ENCODE results near the gene PDCD6IP. TPM values are rescaled to one million over a fixed set of nuclear protein-coding genes. Genes with fewer than 3 reads are reported as not detected.

PDCD6IP gene
- total RNA-seq, 4 donors from 2014 or later, result 74.3 to 317 (median 164) TPM

- DNase-seq, result no peak
- intact Hi-C loops (cut with DNase I; ENCODE audit: low total_unique reads), result no loop called here
- Histone ChIP-seq H3K9me3 (no peaks in the 10 kb centered on the region), H3K36me3 (no peaks in the 10 kb centered on the region), H3K27ac (no peak overlapping the region), H3K4me3 (no peak overlapping the region), H3K27me3 (no peaks in the 10 kb centered on the region), H3K4me1 (no peaks in the 10 kb centered on the region)
- no peak for TF ChIP-seq POLR2A (IDR thresholded peaks at IDR 0.05)
Measured at GRCh38 chr3:33904730-33905129, 106.3 kb downstream of the PDCD6IP start.

- no peaks in the 10 kb centered on the region for H3K36me3 ChIP-seq
- H3K4me3 ChIP-seq, result no peak overlapping the region
- H3K27ac ChIP-seq, result no peak overlapping the region
- no peak for DNase-seq
- H3K9me3 ChIP-seq, result no peaks in the 10 kb centered on the region
- TF ChIP-seq POLR2A (IDR thresholded peaks at IDR 0.05), result no peak
- TF ChIP-seq CTCF (IDR thresholded peaks at IDR 0.05), result no peak
- intact Hi-C loops (cut with DNase I; ENCODE audit: low total_unique reads), result no loop called here
- no peaks in the 10 kb centered on the region for H3K27me3 ChIP-seq
- H3K4me1 ChIP-seq, result no peaks in the 10 kb centered on the region
Measured at GRCh38 chr3:33908250-33908851, 109.9 kb downstream of the PDCD6IP start.

GRCh38 chr3:33909547-33909946, 111.1 kb downstream of the PDCD6IP start:
- TF ChIP-seq POLR2A (IDR thresholded peaks at IDR 0.05) (no peak), CTCF (IDR thresholded peaks at IDR 0.05) (no peak)
- intact Hi-C loops (cut with DNase I; ENCODE audit: low total_unique reads), result no loop called here
- Histone ChIP-seq H3K27ac (no peak overlapping the region), H3K27me3 (no peaks in the 10 kb centered on the region), H3K9me3 (no peaks in the 10 kb centered on the region), H3K36me3 (no peaks in the 10 kb centered on the region), H3K4me3 (no peak overlapping the region), H3K4me1 (no peaks in the 10 kb centered on the region)
- DNase-seq, result no peak

GRCh38 chr3:33910031-33910430, 111.6 kb downstream of the PDCD6IP start:
- Histone ChIP-seq H3K36me3 (no peaks in the 10 kb centered on the region), H3K27ac (no peak overlapping the region), H3K4me3 (no peak overlapping the region), H3K9me3 (no peaks in the 10 kb centered on the region), H3K27me3 (no peaks in the 10 kb centered on the region), H3K4me1 (no peaks in the 10 kb centered on the region)
- DNase-seq, result no peak
- TF ChIP-seq POLR2A (IDR thresholded peaks at IDR 0.05) (no peak), CTCF (IDR thresholded peaks at IDR 0.05) (no peak)
- intact Hi-C loops (cut with DNase I; ENCODE audit: low total_unique reads), result no loop called here

- H3K27ac ChIP-seq, result no peak overlapping the region
- no peaks in the 10 kb centered on the region for H3K27me3 ChIP-seq
- H3K9me3 ChIP-seq, result no peaks in the 10 kb centered on the region
- no peaks in the 10 kb centered on the region for H3K4me1 ChIP-seq
- no peak for DNase-seq
- intact Hi-C loops (cut with DNase I; ENCODE audit: low total_unique reads), result no loop called here
- TF ChIP-seq CTCF (IDR thresholded peaks at IDR 0.05) (no peak), POLR2A (IDR thresholded peaks at IDR 0.05) (no peak)
- no peak overlapping the region for H3K4me3 ChIP-seq
- no peaks in the 10 kb centered on the region for H3K36me3 ChIP-seq
Measured at GRCh38 chr3:33911525-33912322, 113.3 kb downstream of the PDCD6IP start.
